Raji (cell line): Measurements from ENCODE around the gene PGBD5.

Experiments used
- POLR2A ChIP-seq: IDR thresholded peaks from 2 replicates; pipeline ENCODE4 v1.6.1; 2011; ENCODE audit warnings: low read depth, low read length, control low read depth; ENCODE audit not compliant: insufficient read depth

Gene PGBD5

DNA sequence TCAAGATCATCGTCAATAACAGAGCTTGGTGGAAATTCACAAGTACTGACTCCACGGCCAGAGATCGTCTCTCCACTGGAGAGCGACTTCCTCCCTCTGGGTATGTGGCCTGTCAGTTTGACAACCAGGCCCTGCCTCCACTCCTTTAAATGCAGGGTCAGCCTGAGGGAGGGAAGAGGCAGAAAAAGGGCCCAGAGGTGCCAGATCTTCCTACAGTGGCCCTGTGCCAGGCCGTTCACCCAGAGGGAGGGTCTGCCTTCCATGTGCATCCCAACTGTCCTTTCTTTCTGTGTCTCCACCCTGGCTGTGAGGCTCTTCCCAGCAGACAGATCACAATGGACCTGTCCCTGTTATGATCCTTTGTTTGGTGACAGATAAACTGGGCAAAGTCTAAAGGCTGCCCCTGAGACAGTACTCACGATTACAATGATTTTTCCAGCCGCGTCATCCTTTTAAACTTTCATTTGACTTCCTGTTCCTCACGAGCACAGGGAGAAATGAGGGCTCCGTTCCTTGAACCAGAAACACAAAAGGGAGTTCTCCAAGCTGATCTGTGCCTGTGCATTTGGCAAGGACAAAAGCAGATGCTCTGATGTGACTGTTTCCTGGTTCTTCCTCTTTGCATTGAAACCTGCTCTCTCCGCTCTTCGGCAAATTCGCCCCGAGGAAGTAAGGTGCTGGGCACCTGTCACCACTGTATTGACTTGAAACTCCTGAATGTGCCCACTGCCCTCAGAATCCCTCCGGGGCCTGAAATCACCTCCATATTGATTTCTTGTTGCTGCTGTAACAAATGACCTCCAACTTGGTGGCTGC is 126.7 kb downstream of the PGBD5 start:
- no peak for TF ChIP-seq POLR2A

DNA sequence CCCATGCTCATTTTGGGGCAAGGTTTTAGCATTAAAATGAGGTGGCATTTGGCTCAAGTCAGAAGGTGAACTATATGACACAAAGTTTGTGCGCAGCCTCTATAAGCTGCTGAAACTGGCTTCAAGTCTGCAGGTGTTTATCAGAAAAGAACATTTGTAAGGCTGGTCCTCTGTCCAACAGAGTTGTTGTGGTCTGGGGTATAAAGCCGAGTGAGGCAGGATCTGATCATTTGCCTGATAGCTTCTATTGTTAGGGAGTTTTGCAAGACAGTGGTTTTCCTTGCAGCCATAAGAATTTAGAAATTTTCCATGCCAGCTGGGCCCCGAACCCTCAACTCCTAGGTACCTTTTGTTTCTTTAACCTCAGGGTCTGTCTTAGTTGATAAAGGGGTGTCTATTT is 130.8 kb downstream of the PGBD5 start:
- no peak for TF ChIP-seq POLR2A

DNA sequence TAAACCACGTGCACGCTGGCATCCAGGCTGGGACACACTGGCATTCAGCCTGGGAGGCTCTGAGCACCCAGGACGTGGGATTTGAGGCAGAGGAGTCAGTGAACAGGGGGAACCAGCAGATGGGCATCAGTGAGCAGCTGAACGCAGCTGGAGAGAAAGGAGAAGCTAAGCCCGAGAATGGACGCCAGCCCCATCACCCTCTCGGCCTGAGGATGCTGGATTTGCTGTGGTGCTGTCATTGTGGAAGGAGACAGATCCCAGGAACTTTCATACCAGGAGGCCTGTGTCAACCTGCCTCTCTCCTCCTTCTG is 132.8 kb downstream of the PGBD5 start:
- no peak for TF ChIP-seq POLR2A

DNA sequence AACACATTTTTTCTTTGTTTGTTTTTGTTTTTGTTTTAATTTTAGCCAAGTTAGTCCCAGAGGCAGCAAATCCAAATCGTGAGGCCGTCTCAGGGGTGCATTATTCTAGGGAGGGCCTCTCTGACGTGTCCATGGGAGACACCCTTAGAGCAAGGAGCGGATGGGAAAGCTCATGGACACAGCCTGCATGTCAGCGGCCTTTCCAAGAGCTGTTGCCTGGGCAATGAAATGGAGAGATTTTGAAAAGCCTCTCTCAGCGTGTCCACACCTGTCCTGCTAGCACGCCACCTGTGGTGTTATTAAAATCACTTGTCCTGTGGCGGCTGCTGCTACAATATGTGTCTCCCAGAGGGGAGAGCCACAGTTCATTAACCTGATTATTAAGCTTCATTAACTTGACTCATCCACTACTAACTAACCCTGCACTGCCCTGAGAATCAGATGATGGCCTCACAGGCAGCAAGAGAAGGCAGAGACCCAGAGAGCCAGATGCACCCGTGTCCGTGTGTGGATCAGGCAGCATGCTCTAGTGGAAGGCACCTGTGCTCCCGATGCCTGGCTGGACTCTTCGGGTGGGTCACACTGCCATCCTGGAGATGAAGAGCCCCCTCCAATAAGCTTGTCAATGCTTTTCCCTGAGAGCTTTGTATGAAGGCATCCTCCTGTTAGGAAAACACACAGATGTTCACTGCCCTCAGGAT is 133.3 kb downstream of the PGBD5 start:
- TF ChIP-seq POLR2A = no peak

DNA sequence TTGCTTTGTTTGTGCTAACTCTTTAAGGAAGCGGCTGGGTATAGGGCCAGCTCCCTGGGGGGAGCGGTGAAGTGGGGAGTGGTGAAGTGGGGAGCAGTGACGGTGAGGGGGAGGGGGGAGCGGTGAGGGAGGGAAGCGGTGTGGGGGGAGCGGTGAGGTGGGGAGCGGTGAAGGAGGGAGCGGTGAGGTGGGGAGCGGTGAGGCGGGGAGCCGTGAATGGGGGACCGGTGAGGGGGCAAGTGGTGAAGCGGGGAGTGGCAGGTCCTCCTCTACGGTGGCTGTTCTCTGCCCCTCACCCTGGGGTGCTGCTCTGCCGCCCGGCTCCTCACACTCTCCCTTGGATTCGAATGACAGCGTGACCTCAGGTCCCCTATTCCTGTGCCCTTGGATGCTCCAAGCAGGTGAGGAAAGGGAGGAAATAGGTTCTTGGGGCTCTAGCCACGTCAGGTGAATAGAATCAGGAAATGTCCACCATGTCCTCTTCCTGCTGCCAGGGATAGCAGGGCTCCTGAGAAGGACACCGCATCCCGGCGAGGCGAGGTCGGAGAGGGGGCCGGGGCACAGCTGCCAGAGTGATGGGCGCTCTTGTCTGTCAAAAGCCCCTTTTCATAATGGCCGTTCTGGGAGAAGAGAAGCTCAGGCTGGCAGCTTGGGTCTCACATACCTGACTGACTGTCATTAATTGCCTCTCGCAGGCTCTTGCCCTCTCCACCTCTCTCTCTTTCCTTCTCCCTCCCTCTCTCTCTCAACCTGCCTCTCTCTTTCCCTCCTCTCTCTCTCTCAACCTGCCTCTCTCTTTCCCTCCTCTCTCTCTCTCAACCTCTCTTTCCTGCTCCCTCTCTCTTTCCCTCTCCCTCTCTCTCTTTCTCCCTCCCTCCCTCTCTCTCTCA is 134.2 kb downstream of the PGBD5 start:
- no peak for TF ChIP-seq POLR2A

DNA sequence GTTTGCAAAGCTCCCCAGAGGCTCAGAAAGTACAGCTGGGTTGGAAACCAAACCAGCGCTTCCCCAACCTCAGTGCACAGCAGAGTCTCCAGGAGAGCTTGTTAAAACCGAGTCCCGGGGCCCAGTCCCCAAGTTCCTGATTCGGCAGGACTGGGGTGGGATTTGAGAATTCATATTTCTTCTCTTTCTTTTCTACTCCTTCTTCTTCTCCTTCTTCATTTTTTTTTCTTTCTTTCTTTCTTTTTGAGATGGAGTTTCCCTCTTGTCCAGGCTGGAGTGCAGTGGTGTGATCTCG is 136.8 kb downstream of the PGBD5 start:
- no peak for TF ChIP-seq POLR2A

DNA sequence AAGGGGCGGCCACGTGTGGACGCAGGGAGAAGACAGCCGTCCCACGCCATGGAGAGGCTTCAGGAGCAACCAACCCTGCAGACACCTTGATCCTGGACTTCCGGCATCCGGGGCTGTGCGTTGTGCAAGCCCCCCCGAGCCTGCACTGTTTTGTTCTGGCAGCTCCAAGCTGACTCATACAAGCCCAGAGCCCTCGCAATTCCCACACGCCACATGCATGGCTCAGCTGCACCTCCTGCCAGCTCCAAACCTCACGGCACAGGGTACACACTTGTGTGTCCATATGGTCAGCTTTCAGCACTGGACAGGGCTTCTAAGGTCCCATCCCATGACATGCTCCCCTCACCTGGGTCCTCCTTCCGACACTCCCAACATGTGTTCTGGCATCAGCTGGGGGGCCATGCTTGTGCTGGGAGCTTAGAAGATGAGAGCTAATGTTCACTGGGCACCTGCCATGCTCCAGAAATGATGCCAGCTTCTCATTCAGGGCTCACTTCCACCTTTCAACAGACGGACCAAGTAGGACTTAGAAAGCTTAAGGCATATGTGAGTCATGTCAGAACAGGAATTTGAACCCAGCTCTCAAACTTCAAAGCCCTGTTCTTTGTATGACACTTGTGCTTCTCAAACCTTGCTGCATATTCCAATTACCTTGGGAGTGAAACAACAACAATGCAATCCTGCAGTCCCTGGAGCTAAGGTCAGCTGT is 137.3 kb downstream of the PGBD5 start:
- no peak for TF ChIP-seq POLR2A

DNA sequence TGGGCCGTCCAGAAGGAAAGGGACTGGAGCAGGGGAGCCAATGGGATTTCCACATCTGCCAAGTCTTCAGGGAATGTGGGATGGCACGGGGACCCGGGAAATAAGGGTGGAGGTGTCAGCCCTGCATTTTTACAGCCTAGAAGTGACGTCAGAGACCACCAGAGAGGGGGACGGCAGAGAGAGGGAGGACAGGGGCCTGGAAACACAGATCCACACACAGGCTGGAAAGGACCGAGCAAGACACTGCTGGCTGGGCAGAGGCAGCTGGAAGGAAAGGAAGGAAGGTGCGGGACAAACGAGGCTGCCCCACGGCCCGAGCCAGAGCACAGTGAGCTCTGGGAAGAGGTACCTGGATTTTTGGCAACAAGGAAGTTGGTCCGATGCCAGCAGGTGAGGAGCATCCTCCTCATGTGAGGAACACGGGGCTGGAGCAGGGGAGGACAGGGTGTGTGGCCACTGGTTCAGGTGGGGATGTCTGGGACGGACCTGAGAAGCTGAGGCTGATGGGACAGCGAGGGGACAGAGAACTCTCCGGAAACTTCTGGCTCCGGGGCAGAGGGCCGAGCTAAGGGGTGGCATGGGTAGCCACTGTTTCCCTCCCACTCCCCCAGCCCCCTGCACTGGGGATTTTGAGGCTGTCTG is 138.3 kb downstream of the PGBD5 start:
- no peak for TF ChIP-seq POLR2A

DNA sequence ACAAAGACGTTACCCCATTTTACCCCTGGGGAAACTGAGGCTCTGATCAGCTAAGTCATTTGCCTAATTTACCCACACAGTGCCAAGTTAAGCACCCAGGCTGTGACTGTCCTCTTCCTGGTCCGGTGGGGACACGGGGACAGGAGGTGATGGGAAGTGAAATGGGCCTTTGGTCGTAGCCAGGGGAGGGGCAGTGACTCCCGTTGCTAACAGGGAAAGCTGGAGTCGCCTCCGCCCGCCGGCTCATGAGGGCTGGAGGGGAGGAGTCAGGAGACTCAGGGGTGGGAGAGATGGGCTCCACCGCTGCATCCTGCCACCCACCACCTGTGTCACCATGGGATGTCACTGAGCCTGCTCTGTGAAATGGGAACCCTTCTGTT is 139.3 kb downstream of the PGBD5 start:
- no peak for TF ChIP-seq POLR2A

DNA sequence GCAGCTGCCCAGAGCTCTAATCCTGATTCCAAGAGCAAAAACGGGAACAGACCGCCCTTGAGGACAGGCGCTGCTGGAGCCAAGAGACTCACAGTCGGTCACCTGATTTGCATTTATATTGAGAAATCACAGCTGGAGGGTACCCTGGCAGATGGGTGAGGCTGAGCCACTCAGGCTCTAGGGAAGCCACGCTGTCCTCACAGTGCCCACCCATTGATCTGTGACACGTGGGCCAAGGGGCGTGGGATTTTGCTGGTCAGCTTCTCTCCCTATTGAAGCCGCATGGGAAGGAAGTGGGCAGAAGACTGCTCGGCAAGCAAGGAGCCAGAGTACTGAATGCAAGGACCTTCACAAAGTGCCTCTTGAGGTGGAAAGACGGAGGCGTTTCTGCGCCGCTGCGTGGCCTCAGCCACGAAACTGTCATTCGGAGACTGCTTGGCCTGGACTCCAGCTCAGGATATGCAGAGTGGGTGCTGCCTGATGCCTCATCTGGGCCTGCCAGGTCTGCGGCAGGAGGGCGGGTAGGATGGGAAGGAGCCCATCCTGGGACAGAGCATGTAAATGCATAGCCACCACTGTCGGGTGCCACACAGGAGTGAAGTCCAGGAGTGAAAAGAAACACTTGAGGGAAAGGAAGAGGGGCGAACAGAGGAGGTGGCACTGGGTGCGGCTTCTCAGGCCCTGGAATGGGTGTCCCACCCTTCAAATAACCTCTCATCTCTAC is 139.8 kb downstream of the PGBD5 start:
- no peak for TF ChIP-seq POLR2A

DNA sequence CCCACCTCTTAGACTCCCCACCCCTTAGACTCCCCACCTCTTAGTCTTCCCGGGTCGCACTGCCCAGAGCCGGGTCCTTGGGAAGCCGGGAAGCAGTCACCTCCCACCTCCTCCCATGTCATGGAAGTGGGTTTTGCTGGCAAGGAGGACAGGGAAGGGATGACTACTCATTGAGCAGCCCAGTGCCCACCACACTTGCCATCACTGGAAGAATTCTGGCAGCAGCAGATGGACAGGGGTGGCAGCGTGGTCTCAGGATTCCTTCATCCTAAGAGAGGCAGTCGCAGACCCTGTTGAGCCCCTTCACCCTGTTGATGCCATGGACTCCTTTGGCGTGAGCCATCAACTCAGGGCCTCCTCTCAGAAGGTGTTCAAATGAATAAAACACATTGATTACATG is 140.8 kb downstream of the PGBD5 start:
- no peak for TF ChIP-seq POLR2A

DNA sequence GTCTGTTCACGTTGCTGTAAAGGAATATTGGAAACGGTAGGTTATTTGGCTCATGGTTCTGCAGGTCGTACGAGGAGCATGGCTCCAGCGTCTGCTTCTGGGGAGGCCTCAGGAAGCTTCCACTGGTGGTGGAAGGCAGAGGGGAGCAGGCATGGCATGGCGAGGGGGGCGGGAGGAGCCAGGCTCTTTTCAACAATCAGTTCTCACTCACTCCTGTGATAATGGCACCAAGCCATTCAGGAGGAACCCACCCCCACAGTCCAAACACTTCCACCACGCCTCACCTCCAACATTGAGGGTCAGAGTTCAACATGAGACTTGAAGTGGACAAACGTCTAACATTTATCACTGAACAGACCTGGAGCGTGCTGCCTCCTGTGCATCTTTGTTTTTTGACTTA is 141.2 kb downstream of the PGBD5 start:
- no peak for TF ChIP-seq POLR2A

DNA sequence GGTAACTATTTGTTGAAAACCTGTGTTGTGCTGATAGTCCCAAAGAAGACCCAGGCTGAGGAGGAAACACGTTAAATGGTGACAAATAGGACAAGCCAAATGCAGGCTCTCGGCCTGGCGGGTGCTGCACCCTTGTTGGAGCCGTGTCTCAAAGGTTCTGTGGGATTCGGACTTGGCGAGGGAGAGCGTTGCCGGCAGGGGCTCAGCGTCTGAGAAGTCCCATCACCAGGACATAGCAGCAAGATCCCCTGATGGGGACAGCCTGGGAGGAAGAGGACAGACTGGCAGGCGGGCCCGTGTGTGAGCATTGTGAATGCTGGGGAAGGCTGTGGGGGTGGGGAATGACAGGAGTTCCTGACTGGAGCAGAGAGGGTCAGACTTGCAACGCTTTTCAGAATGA is 142.5 kb downstream of the PGBD5 start:
- no peak for TF ChIP-seq POLR2A

DNA sequence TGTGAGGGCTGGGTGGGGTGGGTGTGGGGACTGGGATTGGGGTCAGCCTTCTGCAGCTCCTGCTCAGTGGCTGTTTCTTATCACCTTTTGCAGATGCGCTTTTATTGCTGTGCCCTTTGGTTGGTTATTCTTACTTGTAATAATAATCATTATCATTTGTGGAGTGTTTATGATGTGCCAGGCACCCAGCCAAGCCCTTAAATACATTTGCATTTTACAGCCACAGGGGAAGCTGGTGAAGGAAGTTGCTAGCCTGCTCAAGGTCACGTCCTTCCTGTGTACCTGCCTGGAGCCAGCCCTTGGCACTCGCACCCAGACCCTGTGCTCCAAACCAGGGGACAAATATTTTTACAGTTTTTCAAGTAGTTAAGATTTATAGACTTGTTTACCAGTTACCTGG is 144.0 kb downstream of the PGBD5 start:
- TF ChIP-seq POLR2A = no peak
